ENCODE results near the gene RPL10A.
A peak's percentile ranks its signal among the peaks of the same experiment; 100 is the strongest.

Gene RPL10A

GRCh38 chr6:35497571-35498421 lies 29.6 kb downstream of the RPL10A start:
- H3K4me3 ChIP-seq (ENCODE audit: low read length), result peak overlapping the region; percentile 43
- DNase-seq (ENCODE audit: low read depth), result no peak
- TF ChIP-seq, protein P1, sequence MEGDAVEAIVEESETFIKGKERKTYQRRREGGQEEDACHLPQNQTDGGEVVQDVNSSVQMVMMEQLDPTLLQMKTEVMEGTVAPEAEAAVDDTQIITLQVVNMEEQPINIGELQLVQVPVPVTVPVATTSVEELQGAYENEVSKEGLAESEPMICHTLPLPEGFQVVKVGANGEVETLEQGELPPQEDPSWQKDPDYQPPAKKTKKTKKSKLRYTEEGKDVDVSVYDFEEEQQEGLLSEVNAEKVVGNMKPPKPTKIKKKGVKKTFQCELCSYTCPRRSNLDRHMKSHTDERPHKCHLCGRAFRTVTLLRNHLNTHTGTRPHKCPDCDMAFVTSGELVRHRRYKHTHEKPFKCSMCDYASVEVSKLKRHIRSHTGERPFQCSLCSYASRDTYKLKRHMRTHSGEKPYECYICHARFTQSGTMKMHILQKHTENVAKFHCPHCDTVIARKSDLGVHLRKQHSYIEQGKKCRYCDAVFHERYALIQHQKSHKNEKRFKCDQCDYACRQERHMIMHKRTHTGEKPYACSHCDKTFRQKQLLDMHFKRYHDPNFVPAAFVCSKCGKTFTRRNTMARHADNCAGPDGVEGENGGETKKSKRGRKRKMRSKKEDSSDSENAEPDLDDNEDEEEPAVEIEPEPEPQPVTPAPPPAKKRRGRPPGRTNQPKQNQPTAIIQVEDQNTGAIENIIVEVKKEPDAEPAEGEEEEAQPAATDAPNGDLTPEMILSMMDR (conservative IDR thresholded peaks at IDR 0.05; ENCODE audit: low read depth, low read length), result no peak

DNA sequence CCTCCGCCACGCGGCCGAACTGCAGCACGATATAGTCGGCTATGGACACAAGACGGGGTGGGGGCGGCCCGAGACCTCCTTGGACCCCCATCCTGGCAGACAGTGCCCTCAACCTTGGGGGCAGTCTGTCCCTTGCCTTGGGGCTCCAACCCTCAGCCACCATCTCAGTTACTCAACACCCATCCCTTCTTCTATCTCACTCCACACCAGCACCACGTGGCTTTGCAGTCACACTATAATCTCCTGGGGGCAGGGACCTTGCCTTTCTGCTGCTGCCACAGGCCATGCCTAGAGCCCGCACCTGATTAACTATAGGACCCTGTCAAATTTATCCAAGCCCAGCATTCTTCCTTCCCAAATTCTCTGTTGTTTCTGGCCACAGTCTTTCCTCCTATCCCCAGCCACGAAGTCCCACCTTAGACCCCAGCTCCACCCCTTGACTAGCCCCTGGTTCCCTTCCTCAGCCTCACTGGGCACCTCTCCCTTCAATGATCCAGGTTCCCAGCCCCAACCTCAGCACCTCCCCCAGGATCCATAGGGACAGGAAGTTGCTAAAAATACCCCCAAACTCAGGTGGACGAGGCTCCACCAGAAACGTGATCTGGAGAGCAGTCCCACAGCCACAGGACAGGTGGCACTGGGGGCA lies 30.3 kb downstream of the RPL10A start:
- TF ChIP-seq, protein P1 (conservative IDR thresholded peaks at IDR 0.05; ENCODE audit: low read depth, low read length), result no peak
- H3K4me3 ChIP-seq (ENCODE audit: low read length), result peak overlapping the region; percentile 43
- DNase-seq (ENCODE audit: low read depth), result no peak

DNA sequence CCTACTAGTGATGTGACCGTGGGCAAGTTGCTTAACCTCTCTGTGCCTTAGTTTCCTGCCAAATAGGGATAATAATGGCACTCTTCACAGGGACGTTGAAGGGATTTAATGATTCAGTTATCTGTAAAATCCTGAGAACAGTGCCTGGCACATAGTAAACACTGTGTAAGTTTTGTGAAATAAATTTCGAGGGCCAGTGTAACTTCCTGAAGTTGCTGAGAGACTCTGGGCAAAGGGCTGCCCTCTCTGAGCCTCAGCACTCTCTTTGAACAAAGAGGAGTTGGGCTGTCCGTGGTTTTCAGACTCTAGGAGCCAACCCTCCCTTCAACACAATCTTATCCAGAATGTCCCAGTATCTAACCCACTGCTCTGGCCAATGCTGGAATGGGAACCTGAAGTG lies 31.2 kb downstream of the RPL10A start:
- DNase-seq (ENCODE audit: low read depth), result no peak
- no peak overlapping the region for H3K4me3 ChIP-seq (ENCODE audit: low read length)
- TF ChIP-seq, protein P1 (conservative IDR thresholded peaks at IDR 0.05; ENCODE audit: low read depth, low read length), result no peak

GRCh38 chr6:35500782-35501181 lies 32.6 kb downstream of the RPL10A start:
- DNase-seq (ENCODE audit: low read depth), result no peak
- TF ChIP-seq, protein P1 (conservative IDR thresholded peaks at IDR 0.05; ENCODE audit: low read depth, low read length), result no peak
- no peak overlapping the region for H3K4me3 ChIP-seq (ENCODE audit: low read length)

DNA sequence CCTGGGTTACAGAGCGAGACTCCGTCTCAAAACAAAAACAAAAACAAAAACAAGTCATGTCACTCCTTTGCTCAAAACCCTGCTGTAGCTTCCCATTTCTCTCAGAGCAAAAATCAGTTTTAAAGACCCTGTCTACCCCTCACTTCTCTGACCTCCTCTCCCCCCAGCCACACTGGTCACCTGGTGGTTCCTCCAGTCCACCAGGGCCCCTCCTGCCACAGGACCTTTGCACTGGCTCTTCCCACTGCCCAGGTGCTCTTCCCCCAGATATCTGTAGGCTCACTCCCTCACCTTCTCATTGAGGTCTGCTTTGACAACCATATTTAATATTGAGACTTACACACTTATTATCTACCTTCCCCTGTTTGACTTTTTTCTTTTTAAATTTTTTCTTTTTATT lies 33.6 kb downstream of the RPL10A start:
- TF ChIP-seq, protein P1 (conservative IDR thresholded peaks at IDR 0.05; ENCODE audit: low read depth, low read length), result no peak
- no peak for DNase-seq (ENCODE audit: low read depth)
- H3K4me3 ChIP-seq (ENCODE audit: low read length), result no peak overlapping the region

DNA sequence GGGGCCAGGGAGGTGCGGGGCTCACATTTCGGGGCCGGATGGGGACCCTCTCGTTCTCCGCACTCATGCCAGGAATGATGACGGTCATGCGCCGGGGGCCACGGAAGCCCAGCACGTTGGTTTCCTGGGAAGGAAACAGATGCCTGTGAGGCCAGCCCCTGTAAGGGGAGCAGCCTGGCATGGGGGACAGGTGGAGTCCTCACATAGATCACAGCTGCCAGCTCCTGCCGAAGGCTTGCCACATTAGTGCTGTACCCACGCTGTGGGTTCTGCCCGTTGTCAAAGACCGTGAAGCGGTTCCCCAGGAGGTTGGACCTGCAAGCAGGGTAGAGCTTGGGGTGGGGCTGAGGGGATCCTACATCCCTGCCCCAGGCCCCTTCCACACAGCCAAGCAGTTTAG lies 35.3 kb downstream of the RPL10A start:
- DNase-seq (ENCODE audit: low read depth), result no peak
- no peak overlapping the region for H3K4me3 ChIP-seq (ENCODE audit: low read length)
- TF ChIP-seq, protein P1 (conservative IDR thresholded peaks at IDR 0.05; ENCODE audit: low read depth, low read length), result no peak

DNA sequence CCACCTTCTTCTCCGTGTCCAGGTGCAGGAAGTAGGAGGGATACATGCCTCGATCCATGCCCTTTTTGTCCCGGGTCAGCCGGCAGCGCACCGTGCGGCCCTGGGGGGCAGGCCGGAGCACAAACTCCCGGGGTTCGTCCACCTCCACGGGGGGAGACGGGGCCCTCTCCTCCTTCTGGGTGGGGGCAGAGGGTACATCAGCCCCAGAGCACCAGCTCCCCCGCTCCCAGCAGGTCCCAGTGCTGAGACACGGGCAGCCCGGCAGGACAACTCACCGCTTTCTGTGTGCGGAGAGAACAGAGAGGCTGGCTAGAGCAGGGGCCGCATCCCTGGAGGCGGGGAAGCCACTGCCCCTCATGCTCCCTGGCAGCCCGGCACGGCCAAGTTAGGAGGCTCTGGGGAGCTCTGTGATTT lies 37.8 kb downstream of the RPL10A start:
- TF ChIP-seq, protein P1 (conservative IDR thresholded peaks at IDR 0.05; ENCODE audit: low read depth, low read length), result no peak
- no peak overlapping the region for H3K4me3 ChIP-seq (ENCODE audit: low read length)
- no peak for DNase-seq (ENCODE audit: low read depth)

Measured in retinal pigment epithelial cell (primary cell).